NCI-H524 treated with DMSO at 0.1 percent for 48 hours (cell line): ENCODE data around the gene ITFG2.
"Not testable (repeated sequence)": the region's sequence is repeated elsewhere in the genome, so short reads cannot be mapped to it uniquely, and the experiment has no call there.

Experiments
- DNase-seq: peaks from one replicate; lab custom pipeline; 2025; lab: John Stamatoyannopoulos, UW

ITFG2 gene

DNA sequence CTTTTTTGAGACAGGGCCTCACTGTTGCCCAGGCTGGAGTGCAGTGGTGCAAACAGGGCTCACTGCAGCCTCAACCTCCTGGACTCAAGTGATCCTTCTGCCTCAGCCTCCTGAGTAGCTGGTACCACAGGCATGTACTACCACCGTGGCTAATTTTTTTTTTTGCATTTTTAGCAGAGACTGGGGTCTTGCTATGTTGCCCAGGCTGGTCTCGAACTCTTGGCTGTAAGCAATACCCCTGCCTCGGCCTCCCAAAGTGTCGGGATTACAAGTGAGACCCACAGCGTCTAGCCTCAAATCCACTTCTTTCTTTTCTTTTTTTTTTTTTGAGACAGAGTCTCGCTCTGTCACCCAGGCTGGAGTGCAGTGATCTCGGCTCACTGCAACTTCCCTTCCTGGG, 50.9 kb downstream of the ITFG2 start:
- DNase-seq, result not testable (repeated sequence)

GRCh38 chr12:2864198-2864597, 51.7 kb downstream of the ITFG2 start:
- no peak for DNase-seq

DNA sequence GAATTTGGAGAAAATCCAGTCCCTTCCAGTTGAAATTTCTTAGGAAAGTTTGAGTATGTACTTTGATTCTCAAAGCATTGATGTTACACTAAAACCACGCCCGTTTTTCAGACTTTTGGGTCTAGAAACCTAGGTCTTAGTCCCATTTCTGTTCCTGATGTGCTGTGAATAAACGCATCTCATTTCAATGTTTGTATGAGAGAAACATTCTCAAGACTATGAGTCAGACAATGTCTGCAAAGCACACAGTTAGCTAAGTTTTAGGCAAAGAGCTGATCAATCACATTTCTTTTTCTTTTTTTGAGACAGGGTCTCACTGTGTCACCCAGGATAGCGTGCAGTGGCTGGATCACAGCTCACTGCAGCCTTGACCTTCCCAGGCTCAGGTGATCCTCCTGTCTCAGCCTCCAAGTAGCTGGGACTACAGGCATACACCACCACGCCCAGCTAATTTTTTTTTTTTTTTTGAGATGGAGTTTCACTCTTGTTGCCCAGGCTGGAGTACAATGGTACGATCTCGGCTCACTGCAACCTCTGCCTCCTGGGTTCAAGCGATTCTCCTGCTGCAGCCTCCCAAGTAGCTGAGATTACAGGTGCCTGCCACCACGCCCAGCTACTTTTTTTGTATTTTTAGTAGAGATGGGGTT, 56.6 kb downstream of the ITFG2 start:
- DNase-seq, result not testable (repeated sequence)
